MM.1S (cell line): ENCODE results near the gene S100A7A.
"Not testable (repeated sequence)": the region's sequence is repeated elsewhere in the genome, so short reads cannot be mapped to it uniquely, and the experiment has no call there.

Experiments used
- DNase-seq: peaks from one replicate; pipeline ENCODE4 v3.0.0-alpha.2; 2015
- H2AFZ ChIP-seq: fragments of 300-600 bp; sonication (generic); 2 replicates; pipeline ENCODE4 v1.6.0; 2016; ENCODE audit warnings: antibody characterized with exemption, low read length
- H3F3A ChIP-seq: fragments of 300-600 bp; sonication (generic); 2 replicates; pipeline ENCODE4 v1.6.1; 2016; ENCODE audit warnings: mild to moderate bottlenecking, antibody characterized with exemption, low read length, moderate library complexity, mixed read lengths; ENCODE audit not compliant: insufficient read depth
- H3K27ac ChIP-seq: fragments of 300-600 bp; sonication (generic); 2 replicates; pipeline ENCODE4 v1.5.1; 2016; ENCODE audit warnings: mild to moderate bottlenecking, low read length
- H3K27me3 ChIP-seq: fragments of 300-600 bp; sonication (generic); replicated peaks from 2 replicates; pipeline ENCODE4 v1.6.0; 2016; ENCODE audit warnings: low read length; ENCODE audit not compliant: insufficient read depth
- H3K36me3 ChIP-seq: fragments of 300-600 bp; sonication (generic); replicated peaks from 2 replicates; pipeline ENCODE4 v1.6.1; 2016; ENCODE audit warnings: mild to moderate bottlenecking, low read length, mixed read lengths; ENCODE audit not compliant: insufficient read depth
- H3K4me1 ChIP-seq: fragments of 300-600 bp; sonication (generic); 2 replicates; pipeline ENCODE4 v1.6.1; 2016; ENCODE audit warnings: low read length, mixed read lengths
- H3K4me2 ChIP-seq: fragments of 300-600 bp; sonication (generic); 2 replicates; pipeline ENCODE4 v1.6.0; 2016; ENCODE audit warnings: low read depth, low read length
- H3K4me3 ChIP-seq: fragments of 300-600 bp; sonication (generic); 2 replicates; pipeline ENCODE4 v1.5.1; 2016; ENCODE audit warnings: low read length, mixed read lengths
- H3K79me2 ChIP-seq: fragments of 300-600 bp; sonication (generic); 2 replicates; pipeline ENCODE4 v1.6.1; 2016; ENCODE audit warnings: mixed run types, low read length, mixed read lengths
- H3K9ac ChIP-seq: fragments of 300-600 bp; sonication (generic); 2 replicates; pipeline ENCODE4 v1.6.1; 2016; ENCODE audit warnings: low read length, mixed read lengths
- H3K9me2 ChIP-seq: fragments of 300-600 bp; sonication (generic); replicated peaks from 2 replicates; pipeline ENCODE4 v1.6.1; 2016; ENCODE audit warnings: mild to moderate bottlenecking, low read length, mixed read lengths; ENCODE audit not compliant: insufficient read depth
- H3K9me3 ChIP-seq: fragments of 300-600 bp; sonication (generic); replicated peaks from 2 replicates; pipeline ENCODE4 v1.6.1; 2016; ENCODE audit warnings: mild to moderate bottlenecking, low read length, mixed read lengths; ENCODE audit not compliant: insufficient read depth
- H4K20me1 ChIP-seq: fragments of 300-600 bp; sonication (generic); 2 replicates; pipeline ENCODE4 v1.6.1; 2016; ENCODE audit warnings: mild to moderate bottlenecking, low read length, moderate library complexity, mixed read lengths; ENCODE audit not compliant: insufficient read depth
- CTCF ChIP-seq: fragments of 300-600 bp; sonication (generic); IDR thresholded peaks from 2 replicates; pipeline ENCODE4 v1.5.1; 2016; ENCODE audit warnings: antibody characterized with exemption, low read length, mixed read lengths
- EZH2 ChIP-seq: fragments of 300-600 bp; sonication (generic); optimal IDR thresholded peaks from 2 replicates; pipeline ENCODE3; 2017; ENCODE audit warnings: low read depth, mild to moderate bottlenecking, antibody characterized with exemption, low read length, mixed read lengths
- EZH2phosphoT487 ChIP-seq: fragments of 300-600 bp; sonication (generic); IDR thresholded peaks from 2 replicates; pipeline ENCODE4 v1.6.1; 2018; ENCODE audit warnings: antibody characterized with exemption, low read length

S100A7A gene

GRCh38 chr1:153413961-153414360, 2.4 kb upstream of the S100A7A start:
- H3F3A ChIP-seq, H3K9me3 ChIP-seq, H3K36me3 ChIP-seq, H3K4me1 ChIP-seq, H3K9ac ChIP-seq, H3K79me2 ChIP-seq, H3K4me2 ChIP-seq, H3K4me3 ChIP-seq, H4K20me1 ChIP-seq, H3K27ac ChIP-seq, DNase-seq, H3K9me2 ChIP-seq, H3K27me3 ChIP-seq, H2AFZ ChIP-seq: not testable (repeated sequence)

GRCh38 chr1:153417136-153417888, 992 bp downstream of the S100A7A start:
- Histone ChIP-seq H3K27ac (no peak overlapping the region), H3K79me2 (no peaks in the 10 kb centered on the region), H3K4me3 (no peak overlapping the region), H3F3A (no peaks in the 10 kb centered on the region), H3K9ac (no peak overlapping the region), H3K4me1 (no peaks in the 10 kb centered on the region), H3K9me2 (no peaks in the 10 kb centered on the region), H4K20me1 (no peaks in the 10 kb centered on the region), H3K9me3 (no peaks in the 10 kb centered on the region), H2AFZ (no peak overlapping the region), H3K4me2 (no peak overlapping the region), H3K27me3 (no peaks in the 10 kb centered on the region), H3K36me3 (no peaks in the 10 kb centered on the region)
- TF ChIP-seq CTCF (no peak), EZH2phosphoT487 (no peak)
- no peak for DNase-seq

GRCh38 chr1:153418758-153419435, 2.6 kb downstream of the S100A7A start:
- H3K9me2 ChIP-seq, H3K27ac ChIP-seq, H3K27me3 ChIP-seq, H4K20me1 ChIP-seq, H2AFZ ChIP-seq, H3F3A ChIP-seq, H3K4me2 ChIP-seq, H3K4me1 ChIP-seq, H3K9ac ChIP-seq, H3K4me3 ChIP-seq, H3K79me2 ChIP-seq, H3K9me3 ChIP-seq, H3K36me3 ChIP-seq, DNase-seq: not testable (repeated sequence)

GRCh38 chr1:153419436-153419793, 3.1 kb downstream of the S100A7A start:
- H3K4me2 ChIP-seq, DNase-seq, H3K79me2 ChIP-seq, H3K9ac ChIP-seq, H3F3A ChIP-seq, H3K9me2 ChIP-seq, H3K4me3 ChIP-seq, H3K27ac ChIP-seq, H3K4me1 ChIP-seq, H3K27me3 ChIP-seq, H3K9me3 ChIP-seq, H4K20me1 ChIP-seq, H2AFZ ChIP-seq, H3K36me3 ChIP-seq: not testable (repeated sequence)

- Histone ChIP-seq H2AFZ (no peak overlapping the region), H3K4me3 (no peak overlapping the region), H3K36me3 (no peaks in the 10 kb centered on the region), H3K27me3 (0 out of 2 replicates have a peak, but pooled peaks cover 3% of the 10 kb centered on the region), H3K79me2 (no peaks in the 10 kb centered on the region), H3F3A (no peaks in the 10 kb centered on the region), H4K20me1 (no peaks in the 10 kb centered on the region), H3K4me2 (no peak overlapping the region), H3K4me1 (no peaks in the 10 kb centered on the region), H3K9me3 (no peaks in the 10 kb centered on the region), H3K27ac (no peak overlapping the region), H3K9me2 (no peaks in the 10 kb centered on the region), H3K9ac (no peak overlapping the region)
- no peak for DNase-seq
- no peak for TF ChIP-seq EZH2
- TF ChIP-seq CTCF: no peak
- TF ChIP-seq EZH2phosphoT487: no peak
Observed at GRCh38 chr1:153420306-153420705, 4.0 kb downstream of the S100A7A start.
